ENCODE data around the gene LY6G6F. TPM values are rescaled to one million over a fixed set of nuclear protein-coding genes. Genes with fewer than 3 reads are reported as not detected.

Gene LY6G6F
- total and polyA plus RNA-seq, 2 of the 13 experiments (the other 11 are each of a cell fraction or from before 2014, with no cell fraction given), result not detected

DNA sequence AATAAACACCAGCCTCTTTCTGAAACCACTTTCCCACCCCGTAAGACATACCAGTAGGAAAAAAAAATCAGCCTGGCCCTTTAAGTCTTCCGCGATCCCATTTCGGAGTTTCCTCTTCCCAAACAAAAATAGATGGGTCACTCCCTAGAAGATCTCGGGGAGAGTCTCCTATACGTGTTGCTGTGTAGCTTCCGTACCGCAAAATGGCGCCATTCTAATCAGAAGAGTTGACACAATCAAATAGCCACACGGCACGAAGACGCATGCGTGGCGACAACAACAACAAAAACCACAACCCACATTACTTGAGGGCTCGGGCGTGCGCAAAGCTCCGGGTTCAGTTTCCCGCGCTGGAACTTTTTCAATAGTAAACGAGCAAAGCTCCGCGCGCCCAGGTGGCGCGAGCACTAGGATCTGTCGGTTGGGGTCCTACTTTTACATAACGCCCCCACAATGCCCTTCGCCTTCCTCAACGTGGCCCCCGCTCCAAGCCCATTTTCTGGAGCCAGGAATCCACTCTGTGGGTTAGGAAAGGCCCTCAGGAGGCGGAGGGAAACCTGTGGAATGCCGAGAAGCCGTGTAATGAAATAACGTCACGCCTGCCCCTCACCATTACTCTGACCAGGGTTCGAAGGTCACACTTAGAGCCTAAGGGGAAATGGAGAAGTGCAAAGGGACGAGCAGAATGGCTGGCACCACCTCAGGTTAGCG lies 41.7 kb upstream of the LY6G6F start, which contains the start of gene GPANK1 (continued):
- TF ChIP-seq, protein P1, sequence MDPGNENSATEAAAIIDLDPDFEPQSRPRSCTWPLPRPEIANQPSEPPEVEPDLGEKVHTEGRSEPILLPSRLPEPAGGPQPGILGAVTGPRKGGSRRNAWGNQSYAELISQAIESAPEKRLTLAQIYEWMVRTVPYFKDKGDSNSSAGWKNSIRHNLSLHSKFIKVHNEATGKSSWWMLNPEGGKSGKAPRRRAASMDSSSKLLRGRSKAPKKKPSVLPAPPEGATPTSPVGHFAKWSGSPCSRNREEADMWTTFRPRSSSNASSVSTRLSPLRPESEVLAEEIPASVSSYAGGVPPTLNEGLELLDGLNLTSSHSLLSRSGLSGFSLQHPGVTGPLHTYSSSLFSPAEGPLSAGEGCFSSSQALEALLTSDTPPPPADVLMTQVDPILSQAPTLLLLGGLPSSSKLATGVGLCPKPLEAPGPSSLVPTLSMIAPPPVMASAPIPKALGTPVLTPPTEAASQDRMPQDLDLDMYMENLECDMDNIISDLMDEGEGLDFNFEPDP (CRISPR knock-in tag; conservative IDR thresholded peaks at IDR 0.05), result 0 out of 2 replicates have a peak, but pooled peaks have one; percentile 14
- TF ChIP-seq ZNF780A (CRISPR knock-in tag; IDR thresholded peaks at IDR 0.05) (peak; percentile 53; the same call in 1 of the 2 replicates), HNF4A (CRISPR knock-in tag; IDR thresholded peaks at IDR 0.05) (peak; percentile 65), ESRRA (CRISPR knock-in tag; IDR thresholded peaks at IDR 0.05; ENCODE audit: low read depth) (no peak), KDM4B (CRISPR knock-in tag; IDR thresholded peaks at IDR 0.05) (no peak), SAP130 (CRISPR knock-in tag; IDR thresholded peaks at IDR 0.05; ENCODE audit: low read depth) (peak; percentile 86), E2F2 (CRISPR knock-in tag; IDR thresholded peaks at IDR 0.05; ENCODE audit: borderline replicate concordance) (peak; percentile 80; the same call in 1 of the 2 replicates), NKX3-1 (CRISPR knock-in tag; IDR thresholded peaks at IDR 0.05) (peak; percentile 54; the same call in 1 of the 2 replicates), ZNF256 (CRISPR knock-in tag; conservative IDR thresholded peaks at IDR 0.05) (peak; percentile 39; the same call in 1 of the 2 replicates), ZFX (CRISPR knock-in tag; IDR thresholded peaks at IDR 0.05; ENCODE audit: low read depth) (no peak; the same call in 1 of the 2 replicates), ZBTB1 (CRISPR knock-in tag; IDR thresholded peaks at IDR 0.05; ENCODE audit: borderline replicate concordance) (no peak), RFXAP (CRISPR knock-in tag; IDR thresholded peaks at IDR 0.05; ENCODE audit: borderline replicate concordance) (peak; percentile 21; the same call in 1 of the 2 replicates), ZHX2 (IDR thresholded peaks at IDR 0.05; ENCODE audit: low read depth) (0 out of 2 replicates have a peak, but pooled peaks have one; percentile 40), ZHX2 (CRISPR knock-in tag; IDR thresholded peaks at IDR 0.05; ENCODE audit: borderline replicate concordance) (peak; percentile 20; the same call in 1 of the 2 replicates), ZNF563 (CRISPR knock-in tag; IDR thresholded peaks at IDR 0.05) (peak; percentile 46; the same call in 1 of the 2 replicates), ONECUT2 (CRISPR knock-in tag; IDR thresholded peaks at IDR 0.05) (0 out of 2 replicates have a peak, but pooled peaks have one; percentile 36)
- TF ChIP-seq, protein P2, sequence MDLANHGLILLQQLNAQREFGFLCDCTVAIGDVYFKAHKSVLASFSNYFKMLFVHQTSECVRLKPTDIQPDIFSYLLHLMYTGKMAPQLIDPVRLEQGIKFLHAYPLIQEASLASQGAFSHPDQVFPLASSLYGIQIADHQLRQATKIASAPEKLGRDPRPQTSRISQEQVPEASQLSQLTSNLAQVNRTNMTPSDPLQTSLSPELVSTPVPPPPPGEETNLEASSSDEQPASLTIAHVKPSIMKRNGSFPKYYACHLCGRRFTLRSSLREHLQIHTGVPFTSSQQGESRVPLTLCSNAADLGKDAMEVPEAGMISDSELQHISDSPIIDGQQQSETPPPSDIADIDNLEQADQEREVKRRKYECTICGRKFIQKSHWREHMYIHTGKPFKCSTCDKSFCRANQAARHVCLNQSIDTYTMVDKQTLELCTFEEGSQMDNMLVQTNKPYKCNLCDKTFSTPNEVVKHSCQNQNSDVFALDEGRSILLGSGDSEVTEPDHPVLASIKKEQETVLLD (CRISPR knock-in tag; IDR thresholded peaks at IDR 0.05; ENCODE audit: low read depth), result peak; percentile 82
